ENCODE results near the gene GPR87.

GRCh38 chr3:151314137-151314536 lies 2.5 kb downstream of the GPR87 start:
- TF ChIP-seq EZH2 (IDR thresholded peaks at IDR 0.05; ENCODE audit: borderline replicate concordance) (no peak), EZH2phosphoT487 (IDR thresholded peaks at IDR 0.05; ENCODE audit: low read depth, severe bottlenecking, unreplicated experiment) (no peak), CTCF (IDR thresholded peaks at IDR 0.05; ENCODE audit: poor library complexity) (no peak)
